Smooth muscle cell (in vitro differentiated cells): ENCODE results near the gene SVEP1. TPM values are rescaled to one million over a fixed set of nuclear protein-coding genes. Genes with fewer than 3 reads are reported as not detected.

ENCODE experiments used
- DNase-seq: peaks from one replicate; lab custom pipeline; 2025; ENCODE audit not compliant: unreplicated experiment; lab: John Stamatoyannopoulos, UW
- H2AFZ ChIP-seq: fragments of 200-600 bp; sonication (generic); 2 replicates; pipeline ENCODE4 v1.6.0; 2016; ENCODE audit warnings: antibody characterized with exemption, low read depth, mild to moderate bottlenecking
- H3F3A ChIP-seq: fragments of 200-600 bp; sonication (generic); 2 replicates; pipeline ENCODE4 v1.6.0; 2017; ENCODE audit warnings: antibody characterized with exemption, low read depth
- H3K27ac ChIP-seq: fragments of 200-600 bp; sonication (generic); 2 replicates; pipeline ENCODE4 v1.5.1; 2016; ENCODE audit warnings: low read depth, mild to moderate bottlenecking
- H3K27me3 ChIP-seq: fragments of 200-600 bp; sonication (generic); 2 replicates; pipeline ENCODE4 v1.6.1; 2016; ENCODE audit warnings: low read depth, mild to moderate bottlenecking
- H3K36me3 ChIP-seq: fragments of 200-600 bp; sonication (generic); 2 replicates; pipeline ENCODE4 v1.5.1; 2016; ENCODE audit warnings: low read depth
- H3K4me1 ChIP-seq: fragments of 200-600 bp; sonication (generic); 2 replicates; pipeline ENCODE4 v1.5.1; 2016; ENCODE audit warnings: low read depth
- H3K4me2 ChIP-seq: fragments of 200-600 bp; sonication (generic); 2 replicates; pipeline ENCODE4 v1.6.0; 2016; ENCODE audit warnings: mild to moderate bottlenecking
- H3K4me3 ChIP-seq: fragments of 200-600 bp; sonication (generic); 2 replicates; pipeline ENCODE4 v1.5.1; 2016; ENCODE audit warnings: mild to moderate bottlenecking
- H3K79me2 ChIP-seq: fragments of 200-600 bp; sonication (generic); 2 replicates; pipeline ENCODE4 v1.6.0; 2016; ENCODE audit warnings: low read depth, mild to moderate bottlenecking
- H3K9ac ChIP-seq: fragments of 200-600 bp; sonication (generic); 2 replicates; pipeline ENCODE4 v1.6.0; 2016; ENCODE audit warnings: low read depth
- H3K9me3 ChIP-seq: fragments of 200-600 bp; sonication (generic); replicated peaks from 2 replicates; pipeline ENCODE4 v1.5.1; 2016; ENCODE audit warnings: low read depth
- H4K20me1 ChIP-seq: fragments of 200-600 bp; sonication (generic); 2 replicates; pipeline ENCODE4 v1.6.0; 2016; ENCODE audit warnings: low read depth
- CTCF ChIP-seq: fragments of 200-600 bp; sonication (generic); IDR thresholded peaks from 2 replicates; pipeline ENCODE4 v1.5.1; 2017; ENCODE audit warnings: borderline replicate concordance, mild to moderate bottlenecking, antibody characterized with exemption; ENCODE audit not compliant: insufficient read depth, poor library complexity, severe bottlenecking
- WGBS: methylation state at CpG from one replicate; pipeline ENCODE4 v1.1.7; 2016; ENCODE audit warnings: low lambda C conversion rate; 5-methylcytosine and 5-hydroxymethylcytosine counted together
- polyA plus RNA-seq: library from polyadenylated mRNA; unstranded; fragments of >200 nt; fragmentation: Nextera tagmentation; extraction: Ambion mirVana; gene quantifications from 2 replicates; pipeline ENCODE4 v1.2.1, GENCODE V29; 2016
- total RNA-seq: library from RNA; depleted of rRNA; stranded (reverse); fragments of >200 nt; gene quantifications from 2 replicates; pipeline ENCODE4 v1.2.3, GENCODE V29; 2014

The SVEP1 gene
- total and polyA plus RNA-seq, 2 experiments from 2014 or later, result 6.4 to 14.8 TPM

DNA sequence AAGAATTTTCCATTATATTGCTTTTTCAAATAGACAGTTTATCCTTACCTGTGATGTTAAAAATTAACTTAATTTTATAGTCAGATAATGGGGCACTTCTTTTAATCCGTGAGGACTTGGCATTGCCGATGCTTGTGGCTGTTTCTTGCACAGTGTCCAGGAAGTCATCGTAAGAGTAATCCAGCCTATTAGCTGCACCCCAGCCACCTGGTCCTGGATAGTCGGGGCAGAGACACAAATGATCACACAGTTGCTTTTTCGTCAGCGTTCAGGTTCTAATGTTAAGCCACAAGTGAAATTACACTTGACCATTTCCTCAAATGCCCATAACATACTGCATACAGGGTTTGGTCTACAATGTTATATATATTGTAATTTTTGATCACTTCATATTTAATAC, 107.4 kb downstream of the SVEP1 start:
- no peaks in the 10 kb centered on the region for H3K36me3 ChIP-seq
- WGBS, result 94% methylated on average over 6 of the region's 6 CpGs
- no peaks in the 10 kb centered on the region for H3K4me1 ChIP-seq
- no peak overlapping the region for H3K4me3 ChIP-seq
- H3K27ac ChIP-seq, result no peak overlapping the region
- no peak overlapping the region for H3K9ac ChIP-seq
- H3K9me3 ChIP-seq, result no peaks in the 10 kb centered on the region
- TF ChIP-seq CTCF, result no peak
- H3K27me3 ChIP-seq, result no peaks in the 10 kb centered on the region
- H4K20me1 ChIP-seq, result no peaks in the 10 kb centered on the region
- no peak overlapping the region for H2AFZ ChIP-seq
- no peak overlapping the region for H3K4me2 ChIP-seq
- no peaks in the 10 kb centered on the region for H3F3A ChIP-seq
- H3K79me2 ChIP-seq, result no peaks in the 10 kb centered on the region
- DNase-seq, result no peak

GRCh38 chr9:110468950-110469349, 110.6 kb downstream of the SVEP1 start:
- no peak overlapping the region for H3K9ac ChIP-seq
- no peak overlapping the region for H3K4me2 ChIP-seq
- H4K20me1 ChIP-seq, result no peaks in the 10 kb centered on the region
- no peaks in the 10 kb centered on the region for H3K9me3 ChIP-seq
- no peaks in the 10 kb centered on the region for H3K4me1 ChIP-seq
- H3K36me3 ChIP-seq, result no peaks in the 10 kb centered on the region
- no peaks in the 10 kb centered on the region for H3F3A ChIP-seq
- H3K27me3 ChIP-seq, result no peaks in the 10 kb centered on the region
- no peak for DNase-seq
- H3K79me2 ChIP-seq, result no peaks in the 10 kb centered on the region
- H3K4me3 ChIP-seq, result no peak overlapping the region
- WGBS, result 78% methylated on average over 5 of the region's 5 CpGs
- no peak overlapping the region for H2AFZ ChIP-seq
- no peak for TF ChIP-seq CTCF
- no peak overlapping the region for H3K27ac ChIP-seq

GRCh38 chr9:110465190-110465589, 114.4 kb downstream of the SVEP1 start:
- no peak overlapping the region for H3K4me3 ChIP-seq
- no peaks in the 10 kb centered on the region for H3K79me2 ChIP-seq
- H3K27me3 ChIP-seq, result no peaks in the 10 kb centered on the region
- H3K4me1 ChIP-seq, result no peaks in the 10 kb centered on the region
- TF ChIP-seq CTCF, result no peak
- no peaks in the 10 kb centered on the region for H3K9me3 ChIP-seq
- H4K20me1 ChIP-seq, result no peaks in the 10 kb centered on the region
- no peaks in the 10 kb centered on the region for H3K36me3 ChIP-seq
- H2AFZ ChIP-seq, result no peak overlapping the region
- no peaks in the 10 kb centered on the region for H3F3A ChIP-seq
- no peak for DNase-seq
- no peak overlapping the region for H3K4me2 ChIP-seq
- no peak overlapping the region for H3K27ac ChIP-seq
- 98% methylated on average over 3 of the region's 3 CpGs for WGBS
- H3K9ac ChIP-seq, result no peak overlapping the region

GRCh38 chr9:110464321-110464720, 115.2 kb downstream of the SVEP1 start:
- no peak overlapping the region for H3K4me2 ChIP-seq
- H3K9ac ChIP-seq, result no peak overlapping the region
- no peaks in the 10 kb centered on the region for H3F3A ChIP-seq
- no peaks in the 10 kb centered on the region for H3K4me1 ChIP-seq
- H2AFZ ChIP-seq, result no peak overlapping the region
- no peak for DNase-seq
- WGBS, result 97% methylated on average over 1 of the region's 1 CpG
- no peak overlapping the region for H3K27ac ChIP-seq
- H3K36me3 ChIP-seq, result no peaks in the 10 kb centered on the region
- H3K9me3 ChIP-seq, result no peaks in the 10 kb centered on the region
- H3K4me3 ChIP-seq, result no peak overlapping the region
- no peaks in the 10 kb centered on the region for H4K20me1 ChIP-seq
- TF ChIP-seq CTCF, result no peak
- H3K27me3 ChIP-seq, result no peaks in the 10 kb centered on the region
- H3K79me2 ChIP-seq, result no peaks in the 10 kb centered on the region
